Stimulated activated CD4-positive, alpha-beta T cell treated with anti-CD3 and anti-CD28 coated beads, Interleukin-15, amount 100 ng/mL, for 24 hours (primary cell): Measurements from ENCODE around the gene BEGAIN.

Experiments used
- DNase-seq: peaks from one replicate; pipeline ENCODE4 v3.0.0-alpha.2; 2020

BEGAIN gene

DNA sequence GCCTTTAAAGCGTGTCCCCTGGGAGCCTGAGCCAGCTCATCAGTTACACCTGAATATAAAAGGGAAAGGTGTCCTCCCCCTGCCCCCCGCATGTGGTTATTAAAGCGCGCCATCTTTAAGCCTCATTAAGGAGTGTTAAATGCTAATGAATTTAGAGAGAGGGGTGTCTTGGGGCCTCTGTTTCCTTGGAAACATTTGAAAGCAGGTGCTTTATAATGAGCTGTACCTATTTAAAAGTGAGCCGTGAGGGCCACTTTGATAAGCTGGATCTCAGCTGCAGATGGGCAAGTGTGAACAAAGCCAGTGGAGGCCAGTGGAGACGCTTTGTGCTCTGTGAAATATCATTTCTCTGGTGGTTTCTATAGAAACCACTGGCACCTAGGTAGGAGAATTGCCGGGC, 84.0 kb downstream of the BEGAIN start:
- DNase-seq, result no peak

- DNase-seq, result no peak
These were observed 84.5 kb downstream of the BEGAIN start for GRCh38 chr14:100502622-100503220.

- no peak for DNase-seq
These were observed 87.1 kb downstream of the BEGAIN start for GRCh38 chr14:100500128-100500527.

DNA sequence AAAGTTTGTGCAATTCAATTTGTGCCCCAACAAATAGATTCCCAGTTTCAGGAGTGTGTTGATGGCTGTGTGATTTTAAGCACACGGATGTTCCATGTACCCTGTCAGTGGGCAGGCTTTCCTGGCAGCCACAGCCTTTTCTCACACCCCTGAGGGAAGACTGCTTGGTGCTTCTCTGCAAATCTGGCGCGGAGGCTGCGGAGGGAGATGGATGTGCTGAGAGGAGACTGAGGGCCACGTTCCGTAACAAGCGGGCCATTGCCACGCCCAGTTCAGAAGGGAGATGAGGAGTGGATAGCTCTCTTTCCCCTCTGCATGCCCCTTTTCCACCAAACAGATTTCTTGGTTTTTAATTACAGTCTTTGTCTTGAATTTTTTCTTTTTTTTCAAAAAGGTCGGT, 89.1 kb downstream of the BEGAIN start:
- no peak for DNase-seq

- no peak for DNase-seq
These were observed 91.3 kb downstream of the BEGAIN start for GRCh38 chr14:100495917-100496316.

DNA sequence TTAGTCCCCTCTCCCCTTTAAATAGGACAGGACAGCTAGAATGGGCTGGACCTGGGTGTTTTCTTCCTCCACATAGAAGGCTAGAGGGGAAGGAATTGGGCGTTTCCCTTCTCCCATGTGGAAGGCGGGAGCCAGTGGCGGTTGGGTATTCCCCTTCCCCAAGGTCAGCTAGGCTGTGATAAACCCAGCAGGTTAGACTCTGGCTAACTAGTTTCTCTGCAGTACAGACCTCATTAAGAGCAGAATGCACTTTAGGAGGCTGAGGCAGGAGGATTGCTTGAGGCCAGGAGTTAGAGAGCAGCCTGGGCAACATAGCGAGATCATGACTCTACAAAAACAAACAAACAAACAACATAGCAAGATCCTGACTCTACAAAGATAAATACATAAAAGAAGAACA, 92.6 kb downstream of the BEGAIN start:
- DNase-seq, result no peak

DNA sequence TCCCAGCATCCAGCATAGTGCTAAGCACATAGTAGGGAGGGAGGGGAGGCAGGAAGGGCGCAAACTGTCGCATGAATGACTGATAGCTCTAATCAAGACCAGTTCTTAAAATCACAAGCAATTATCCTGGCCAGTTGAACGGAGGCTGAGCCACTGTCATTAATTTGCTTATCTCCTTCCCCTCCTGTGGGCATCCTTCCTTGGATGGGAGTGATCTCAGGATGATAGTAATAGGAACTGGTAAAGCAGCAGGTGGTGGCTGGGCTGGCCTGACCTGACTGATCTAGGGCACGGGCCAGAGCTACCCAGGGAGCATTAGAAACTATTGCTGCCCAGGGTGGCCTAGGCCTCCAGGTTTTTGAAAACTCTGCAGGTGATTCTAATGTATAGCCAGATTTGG, 97.0 kb downstream of the BEGAIN start:
- no peak for DNase-seq

DNA sequence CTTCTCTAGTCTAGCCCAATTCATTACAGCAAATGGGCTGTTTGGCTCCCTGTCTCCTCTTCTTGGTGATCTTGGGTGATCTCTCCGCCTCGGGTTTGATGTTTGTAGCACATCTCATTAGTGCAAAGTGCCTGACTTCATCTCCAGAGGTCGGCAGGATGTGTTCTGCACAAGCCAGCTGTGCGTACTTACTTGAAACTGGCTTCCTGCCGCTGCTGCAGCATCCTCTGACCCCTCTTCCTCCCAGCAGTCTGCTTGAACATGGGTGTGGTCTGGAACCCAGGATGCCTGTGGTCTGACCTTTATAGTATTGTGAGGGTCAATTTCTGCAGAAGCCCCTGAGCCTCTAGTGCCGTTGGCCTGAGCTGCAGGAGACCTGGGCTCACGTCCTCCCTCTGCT, 99.2 kb downstream of the BEGAIN start:
- DNase-seq, result no peak

DNA sequence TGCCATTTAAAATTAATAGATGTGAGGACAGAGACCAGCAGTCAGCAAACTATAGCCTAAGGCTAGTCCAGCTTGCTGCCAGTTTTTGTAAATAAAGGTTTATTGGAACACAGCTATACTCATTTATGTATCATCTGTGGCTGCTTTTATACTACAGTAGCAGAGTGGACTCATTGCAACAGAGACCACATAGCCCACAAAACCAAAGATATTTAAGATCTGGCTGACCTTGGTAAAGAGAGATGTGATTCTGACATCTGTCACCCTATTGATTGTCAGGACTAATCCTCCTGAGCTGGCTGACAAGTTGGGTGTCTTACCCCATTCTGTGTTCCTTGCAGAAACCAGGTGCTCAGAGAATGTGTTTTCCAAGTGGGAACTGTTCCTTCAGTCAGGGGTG, 99.9 kb downstream of the BEGAIN start:
- no peak for DNase-seq
